NCI-H2081 (cell line): ENCODE results near the gene TRMT61A.
"Not testable (repeated sequence)": the region's sequence is repeated elsewhere in the genome, so short reads cannot be mapped to it uniquely, and the experiment has no call there.

Experiments
- DNase-seq, 2 experiments: peaks; one replicate each; lab custom pipeline; 2025; lab: John Stamatoyannopoulos, UW

The TRMT61A gene

DNA sequence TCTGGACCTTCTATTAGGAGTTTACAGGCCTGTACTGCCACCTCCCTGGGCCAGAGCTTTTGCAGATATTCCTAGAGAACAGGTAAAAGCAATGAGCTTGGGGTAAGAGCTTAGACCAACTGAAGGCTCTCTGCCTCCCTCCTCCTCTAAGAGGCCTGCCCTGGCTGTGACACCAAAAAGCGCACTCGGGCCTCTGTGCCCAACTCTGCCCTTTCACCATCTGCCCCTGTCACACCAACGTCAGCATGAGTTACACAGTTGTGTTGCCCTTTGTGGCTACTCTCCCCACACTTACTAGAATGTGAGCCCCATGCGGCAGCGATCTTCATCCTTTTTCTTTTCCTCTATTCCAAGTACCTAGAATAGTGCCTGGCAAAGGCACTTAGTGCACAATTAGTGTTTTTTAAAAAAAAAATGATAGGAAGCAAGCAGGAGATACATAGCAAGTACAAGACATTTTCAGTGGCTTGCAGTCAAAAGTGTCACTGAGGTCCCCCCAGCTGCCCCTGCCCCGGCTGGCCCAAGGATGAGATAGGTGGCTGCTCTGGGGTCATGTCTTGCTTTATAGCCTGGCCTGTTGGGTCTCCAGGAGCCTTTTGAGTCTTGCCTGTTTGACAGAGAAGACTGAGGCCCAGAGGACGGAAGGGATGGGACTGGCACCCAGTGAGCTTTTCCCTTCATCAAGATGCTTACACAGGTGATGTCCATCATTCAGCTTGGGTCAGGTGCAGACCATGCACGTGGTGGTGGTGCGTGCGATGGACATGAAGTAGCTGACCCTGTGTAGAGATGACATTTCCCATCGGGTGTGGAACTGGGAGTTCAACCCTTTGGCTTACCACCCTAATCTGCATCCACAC lies 18.9 kb upstream of the TRMT61A start:
- DNase-seq, result no peak

DNA sequence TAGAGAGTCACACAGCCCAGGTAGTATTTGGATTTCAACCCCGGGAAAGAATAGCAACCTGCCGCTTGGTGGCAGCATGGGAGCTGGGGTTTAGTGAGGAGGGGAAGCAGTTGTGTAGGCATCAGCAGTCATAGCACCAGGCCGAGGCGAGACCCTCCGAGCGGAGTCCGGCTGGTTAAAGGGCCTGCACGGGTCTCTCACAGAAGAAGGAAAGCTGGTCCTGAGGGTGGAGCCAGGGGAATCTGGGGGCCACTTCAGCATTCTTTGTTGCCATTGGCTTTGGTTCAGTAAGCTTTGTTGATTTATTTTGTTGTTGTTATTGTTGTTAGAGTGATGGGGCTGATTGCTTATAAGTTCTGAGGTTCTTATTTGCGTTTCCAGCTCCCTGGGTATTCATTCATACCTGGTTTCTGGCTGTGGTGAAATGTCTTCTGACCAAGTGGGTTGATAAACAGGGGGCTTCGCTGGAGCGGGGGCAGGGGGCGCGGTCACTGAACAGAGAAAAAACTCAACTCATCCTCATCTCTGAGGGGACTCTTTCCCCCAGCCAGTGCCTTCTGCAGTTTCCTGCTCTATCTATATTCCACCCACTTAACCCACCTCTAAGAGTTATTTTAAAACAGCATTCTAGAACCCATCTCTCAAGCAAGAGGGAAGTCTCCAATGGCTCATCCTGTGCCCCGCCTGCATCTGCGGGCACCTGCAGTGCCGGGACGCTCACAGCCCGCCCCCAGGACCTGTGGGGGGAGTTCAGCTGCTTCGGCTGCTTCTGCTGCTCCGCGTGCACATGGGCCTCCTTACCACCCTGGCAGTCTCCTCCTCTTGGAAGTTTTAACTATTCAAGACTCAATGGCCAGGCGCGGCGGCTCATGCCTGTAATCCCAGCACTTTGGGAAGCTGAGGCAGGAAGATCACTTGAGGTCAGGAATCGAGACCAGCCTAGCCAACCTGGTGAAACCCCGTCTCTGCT lies 18.0 kb upstream of the TRMT61A start:
- no peak for DNase-seq

DNA sequence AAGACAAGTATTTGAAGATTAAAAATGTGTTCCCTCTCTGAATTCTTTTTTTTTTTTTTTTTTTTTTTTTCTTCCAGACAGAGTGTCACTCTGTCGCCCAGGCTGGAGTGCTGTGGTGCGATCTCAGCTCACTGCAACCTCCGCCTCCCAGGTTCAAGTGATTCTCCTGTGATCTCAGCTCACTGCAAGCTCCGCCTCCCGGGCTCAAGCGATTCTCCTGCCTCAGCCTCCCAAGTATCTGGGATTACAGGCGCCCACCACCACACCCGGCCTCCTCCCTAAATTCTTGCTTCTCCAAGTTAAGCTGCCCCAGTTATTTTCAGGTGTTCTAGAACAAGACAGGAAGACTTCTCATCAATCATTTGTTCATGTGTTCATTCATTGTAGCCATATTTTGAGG lies 16.8 kb upstream of the TRMT61A start:
- not testable (repeated sequence) for DNase-seq

DNA sequence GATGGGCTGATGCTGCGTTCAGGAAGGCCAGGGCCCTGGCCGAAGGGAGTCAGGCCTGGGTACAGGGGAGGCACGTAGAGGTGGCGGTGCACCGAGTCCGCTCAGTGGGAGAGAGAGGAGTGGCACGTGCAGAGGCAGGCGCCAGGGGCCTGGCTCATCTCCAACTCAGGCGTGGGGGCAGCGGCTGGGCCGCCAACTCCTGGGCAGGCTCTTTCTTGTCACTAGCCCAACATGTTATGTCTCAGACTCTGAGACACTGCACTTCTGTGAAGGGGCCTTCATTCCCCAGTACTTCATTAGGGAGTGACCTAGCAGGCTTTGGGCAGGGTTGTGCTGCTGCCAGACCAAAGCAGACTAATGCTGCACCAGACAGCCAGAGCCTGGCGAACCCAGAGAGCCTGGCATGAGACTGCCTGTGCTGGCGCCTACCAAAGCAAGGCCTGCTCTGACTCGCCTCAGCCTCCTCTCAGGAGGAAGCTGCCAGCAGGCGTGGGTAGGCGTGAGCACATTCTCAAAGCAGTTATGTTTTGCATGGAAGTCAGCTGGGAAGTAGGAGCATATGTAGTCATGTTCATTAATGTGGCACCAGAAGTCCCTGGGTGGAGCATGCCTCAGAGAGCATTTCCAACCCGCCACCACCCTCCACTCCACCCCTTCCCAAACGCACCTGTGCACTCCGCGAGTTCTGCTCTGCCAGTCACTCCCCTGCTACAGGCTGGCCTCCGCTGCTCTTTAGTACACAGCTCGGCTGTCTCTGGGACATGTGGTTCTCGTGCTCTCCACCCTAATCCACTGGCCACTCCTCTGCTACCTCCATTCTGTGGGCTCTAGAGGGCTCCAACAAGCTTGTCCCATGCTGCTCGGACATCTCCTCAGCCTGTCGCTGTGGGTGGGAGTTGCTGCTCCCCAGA lies 16.0 kb upstream of the TRMT61A start:
- DNase-seq, result peak in 1 of 2 experiments; percentile 57

DNA sequence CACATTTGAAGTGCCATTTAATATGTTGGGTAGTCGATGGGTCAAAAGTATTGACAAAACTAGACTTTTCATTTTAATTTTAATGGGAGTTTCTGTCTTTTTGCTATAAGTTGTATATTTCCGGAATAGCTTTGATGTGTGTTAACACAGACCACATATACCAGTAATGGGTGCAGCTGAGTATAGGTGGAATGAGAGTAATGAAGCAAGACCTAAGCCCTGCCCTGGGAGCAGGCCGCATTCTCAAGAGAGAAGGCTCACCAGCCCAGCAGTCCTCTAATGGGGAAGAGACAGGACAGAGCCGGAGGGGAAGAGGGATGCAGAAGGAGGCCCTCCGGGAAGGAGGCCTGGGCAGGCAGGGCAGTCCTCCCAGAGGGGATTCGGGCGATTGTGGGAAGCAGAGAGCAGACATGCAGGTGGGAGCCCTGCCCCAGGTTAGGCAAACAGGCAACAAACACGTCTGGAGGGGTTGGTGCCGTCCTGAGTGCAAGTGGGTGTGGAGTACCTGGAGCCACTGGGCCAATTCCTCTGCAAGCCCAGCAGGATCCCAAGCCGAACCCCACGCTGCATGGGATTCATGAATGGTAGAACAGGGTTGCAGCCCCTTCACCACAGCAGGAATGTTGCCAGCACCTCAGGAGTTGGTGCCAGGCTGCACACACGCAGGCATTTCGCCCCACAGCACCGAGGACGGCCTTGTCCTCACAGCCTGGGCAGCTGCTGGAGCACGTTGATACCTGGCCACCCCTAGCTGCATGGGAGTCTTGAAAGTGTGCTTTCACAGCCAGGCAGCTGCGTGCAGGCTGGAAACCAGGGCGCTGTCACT lies 14.2 kb upstream of the TRMT61A start:
- DNase-seq, result no peak

DNA sequence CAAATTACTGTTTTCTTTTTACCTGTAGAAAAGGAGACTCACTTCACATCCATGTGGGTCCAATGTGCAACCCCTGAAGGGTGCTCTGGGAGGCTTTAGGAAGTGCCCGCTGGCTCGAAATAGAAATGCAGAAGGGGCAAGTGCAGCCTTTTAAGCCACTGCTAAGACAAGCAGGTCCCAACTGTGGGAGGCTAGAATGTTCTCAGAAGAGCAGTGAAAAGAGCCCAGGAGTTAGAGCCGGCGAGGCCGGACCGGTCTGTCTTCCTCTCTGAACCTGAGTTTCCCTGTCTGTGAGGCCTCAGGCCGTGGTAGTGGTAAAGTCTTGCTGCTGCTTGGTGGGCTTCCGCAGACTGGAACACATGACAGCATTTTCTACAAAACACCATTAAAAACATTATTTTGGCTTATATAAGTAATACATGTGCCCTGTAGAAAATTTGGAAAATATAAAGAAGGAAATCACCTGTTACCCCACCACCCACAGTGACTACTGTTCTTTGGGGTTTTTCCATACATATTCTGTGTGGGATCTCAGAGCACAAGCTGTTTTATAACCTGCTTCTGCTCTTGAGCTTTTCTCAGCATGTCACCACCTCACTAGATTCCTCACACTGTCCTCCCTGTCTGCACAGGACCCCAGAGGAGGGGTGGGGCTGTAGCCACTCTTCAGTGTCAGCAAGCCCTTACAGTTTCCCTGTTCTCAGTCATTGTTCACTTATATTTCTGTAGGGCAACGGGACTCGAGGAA lies 12.4 kb upstream of the TRMT61A start:
- no peak for DNase-seq

DNA sequence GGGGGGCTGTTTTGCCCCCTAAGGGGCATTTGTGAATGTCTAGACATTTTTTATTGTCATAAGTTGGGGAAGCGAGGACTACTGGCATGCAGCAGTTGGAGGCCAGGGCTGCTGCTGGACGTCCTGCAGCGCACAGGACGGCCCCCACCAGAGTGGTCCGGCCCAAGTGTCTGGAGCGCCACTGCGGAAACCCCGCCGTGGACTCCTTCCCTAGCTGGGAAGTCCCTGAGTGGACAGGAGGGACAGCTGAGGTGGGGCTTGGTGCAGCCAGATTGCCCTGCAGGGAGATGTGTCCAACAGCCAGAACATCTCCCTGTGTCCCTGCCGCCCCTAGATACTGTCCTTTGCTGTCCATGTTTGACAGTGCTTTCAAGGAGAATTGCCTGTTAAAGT lies 11.8 kb upstream of the TRMT61A start:
- DNase-seq, result no peak

DNA sequence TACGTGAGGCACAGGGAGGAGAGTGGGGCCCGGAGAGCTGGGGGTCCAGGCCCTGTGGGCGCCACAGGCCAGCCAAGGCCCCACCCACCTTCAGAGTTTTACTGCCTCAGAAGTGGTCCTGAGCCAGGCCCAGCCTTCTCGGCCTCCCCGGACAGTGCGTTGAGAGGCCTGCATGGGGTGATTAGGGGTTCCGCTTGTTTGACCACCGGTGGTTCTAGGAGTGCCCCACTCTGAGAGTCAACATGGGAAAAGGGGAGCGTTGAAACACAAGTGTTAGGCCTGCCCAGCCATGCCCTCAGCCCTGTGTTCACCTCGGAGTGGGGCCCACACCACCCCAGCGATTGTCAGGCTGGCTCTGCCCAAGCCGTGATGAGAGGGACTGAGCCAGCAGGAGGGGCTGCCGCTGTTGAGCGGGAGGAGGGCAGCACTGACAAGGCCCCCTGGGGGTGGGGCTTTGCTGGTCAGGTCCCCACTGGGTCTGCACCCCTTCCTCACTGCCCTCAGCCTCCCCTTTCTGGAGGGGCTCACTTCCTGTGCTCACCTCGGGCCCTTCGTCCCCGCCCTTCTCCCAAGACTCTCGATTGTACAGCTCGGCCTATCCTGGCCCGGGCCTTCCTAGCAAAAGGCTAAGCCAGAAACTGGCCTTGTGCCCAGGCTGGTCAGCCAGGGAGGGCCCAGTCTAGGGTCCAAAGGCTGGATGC lies 11.1 kb upstream of the TRMT61A start:
- no peak for DNase-seq

DNA sequence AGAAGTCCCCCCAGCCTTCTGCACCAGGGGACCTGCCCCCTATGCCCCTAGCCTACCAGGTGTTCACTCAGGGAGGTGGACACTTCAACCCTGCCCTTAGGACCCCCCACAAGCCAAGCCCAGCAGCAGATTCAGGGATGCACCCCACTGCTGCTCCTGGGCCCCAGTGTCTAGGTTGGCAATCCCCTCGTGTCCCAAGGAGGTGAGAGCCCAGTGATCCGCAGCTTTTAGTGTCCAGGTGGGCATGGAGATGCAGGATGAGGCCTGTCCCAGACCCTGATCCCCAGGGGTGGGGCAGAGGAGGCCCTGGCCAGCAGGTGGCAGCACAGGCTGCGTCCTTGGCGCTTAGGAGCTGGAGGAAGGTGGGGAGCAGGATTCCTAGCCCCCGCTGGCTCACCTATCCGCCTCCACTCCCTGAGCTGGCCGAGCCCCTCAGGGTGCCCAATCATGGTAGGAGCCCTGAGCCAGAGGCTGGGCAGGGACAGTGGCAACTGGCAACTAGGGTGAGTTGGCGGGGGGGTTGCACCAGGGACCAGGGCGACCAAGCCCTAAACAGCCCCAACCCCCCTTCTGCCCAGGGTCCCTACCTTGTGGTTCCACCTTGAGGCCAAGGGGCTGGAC lies 10.5 kb upstream of the TRMT61A start:
- DNase-seq, result peak; percentile 52 to 58

DNA sequence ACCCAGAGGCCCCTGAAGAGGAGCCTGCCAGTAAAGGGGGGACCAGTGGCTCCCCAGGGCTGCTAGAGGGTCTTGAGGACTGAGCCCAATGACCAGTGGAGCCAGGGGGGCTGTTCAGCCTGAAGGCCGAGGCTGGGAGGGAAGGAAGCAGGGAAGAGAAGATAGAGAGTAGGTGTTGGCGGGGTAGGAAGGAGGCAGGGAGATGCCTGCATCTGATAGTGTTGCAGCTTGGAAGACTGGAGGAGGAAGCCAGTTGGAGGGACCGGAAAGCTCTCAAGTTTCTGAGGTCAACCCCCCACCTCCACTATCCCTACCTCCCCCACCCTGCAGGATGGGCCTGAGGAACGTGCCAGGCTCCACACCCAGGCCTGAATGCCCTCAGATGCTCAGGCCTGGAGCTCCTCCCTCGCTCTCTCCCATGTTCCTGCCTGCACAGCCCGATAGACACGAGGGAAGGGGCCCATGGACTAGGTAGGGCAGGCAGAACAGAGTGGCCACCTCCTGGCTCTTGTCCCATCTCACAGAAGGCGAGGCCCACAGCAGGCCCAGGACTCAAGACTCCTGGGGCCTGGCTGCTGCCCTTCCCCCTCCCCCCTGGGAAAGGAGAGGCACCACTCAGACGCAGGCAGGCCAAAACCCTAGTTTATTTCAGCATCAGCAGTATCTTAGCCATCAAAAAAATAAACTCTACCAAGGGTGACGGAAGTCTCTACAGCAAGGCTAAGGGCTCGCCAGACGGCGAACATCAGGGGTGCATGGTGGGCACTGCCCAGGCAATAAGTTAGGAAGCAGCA lies 9.8 kb upstream of the TRMT61A start:
- DNase-seq, result no peak

DNA sequence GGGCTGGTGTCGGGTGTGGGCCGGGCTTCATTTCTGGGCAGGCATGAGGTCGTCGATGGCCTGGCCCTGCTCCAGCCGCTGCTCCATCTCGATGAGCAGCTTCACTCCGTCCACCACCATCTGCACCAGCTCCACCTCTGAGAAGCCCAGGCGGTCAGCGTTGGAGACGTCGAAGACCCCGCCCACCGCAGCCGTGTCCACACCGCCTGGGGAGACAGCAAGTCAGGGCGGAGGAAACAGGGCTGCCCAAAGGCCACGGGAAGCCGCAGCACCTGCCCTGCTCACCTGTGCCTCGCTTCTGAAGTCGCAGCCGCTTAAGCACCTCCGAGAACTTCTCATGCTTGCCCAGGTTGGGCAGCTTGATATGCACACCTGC lies 9.2 kb upstream of the TRMT61A start:
- no peak for DNase-seq

DNA sequence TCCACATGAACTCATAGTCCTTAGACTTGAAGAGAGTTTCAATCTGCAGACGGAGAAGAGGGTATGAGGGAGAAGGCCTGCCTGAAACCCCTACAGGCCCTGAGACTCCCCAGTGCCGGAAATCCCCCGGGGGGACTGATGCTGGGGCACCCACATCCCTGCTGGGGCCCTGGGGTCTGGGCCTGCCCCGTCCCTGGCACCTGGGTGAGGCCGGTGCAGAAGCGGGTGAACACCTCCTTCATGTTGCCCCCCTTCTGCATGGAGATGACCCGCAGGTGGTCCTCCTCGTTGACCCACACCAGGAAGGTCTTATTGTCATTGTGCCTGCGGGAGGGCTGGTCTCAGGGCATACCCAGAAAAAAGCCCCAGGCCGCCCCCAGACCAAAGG lies 8.7 kb upstream of the TRMT61A start:
- no peak for DNase-seq

DNA sequence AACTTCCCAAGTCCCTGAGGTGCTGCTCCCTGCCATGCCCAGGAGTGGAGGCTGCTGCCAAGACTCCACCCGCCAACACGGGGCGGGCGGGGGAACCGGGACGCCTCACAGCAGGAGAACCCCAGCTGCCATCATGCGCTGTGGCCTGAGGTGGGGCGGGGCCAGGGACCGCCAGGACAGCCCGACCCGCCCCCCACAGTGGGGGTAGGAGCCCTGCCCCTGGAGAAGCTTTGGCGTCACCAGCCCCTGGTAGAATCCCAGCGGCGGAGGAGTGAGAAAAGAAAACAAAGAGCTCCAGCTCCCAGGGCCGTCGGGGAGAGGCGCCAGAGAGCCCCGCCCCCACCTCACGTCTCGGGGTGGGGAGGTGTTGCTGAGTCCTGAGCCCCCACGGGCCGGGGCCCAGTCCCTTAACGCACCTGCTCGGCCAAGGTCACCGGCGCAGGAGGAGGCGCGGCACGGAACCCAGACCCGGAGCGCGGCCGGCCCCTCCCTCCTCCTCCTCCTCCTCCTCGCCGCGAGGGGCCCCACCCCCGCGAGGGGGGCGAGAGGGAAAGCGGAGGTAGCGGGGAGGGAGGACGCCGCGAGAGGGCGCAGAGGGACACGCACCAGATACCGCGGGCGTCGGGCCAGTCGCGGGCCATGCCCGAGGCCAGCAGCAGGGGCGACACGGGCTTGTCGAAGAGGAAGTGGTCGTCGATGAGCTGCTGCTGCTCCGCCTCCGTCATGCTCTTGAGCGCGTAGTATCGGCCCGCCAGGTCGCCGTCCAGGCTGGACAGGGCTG lies 8.1 kb upstream of the TRMT61A start:
- peak; percentile 86 to 91 for DNase-seq

DNA sequence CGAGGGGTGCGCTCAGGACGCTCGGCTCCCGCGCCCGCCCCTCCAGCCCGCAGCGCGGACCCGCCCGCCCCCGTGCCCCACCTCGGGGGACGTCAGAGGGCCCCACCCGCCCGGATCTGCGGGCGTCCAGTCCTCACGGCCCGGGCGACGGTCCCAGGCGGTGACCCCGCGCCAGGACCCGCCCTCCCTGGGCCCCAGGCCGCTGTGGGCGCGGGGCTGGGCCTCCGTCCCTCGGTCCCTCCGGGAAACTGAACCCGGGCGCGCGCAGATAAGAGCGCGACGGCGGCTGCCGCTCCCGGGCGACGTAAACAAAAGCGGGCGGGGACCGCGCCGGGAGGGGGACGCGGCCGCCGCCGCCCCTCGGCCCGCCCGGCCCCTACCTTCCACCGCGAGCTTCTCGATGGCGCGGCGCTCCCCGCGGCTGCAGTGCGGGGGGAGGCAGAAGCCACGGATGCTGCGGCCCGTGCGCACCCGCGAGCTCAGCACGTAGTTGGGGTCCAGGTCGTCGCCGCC lies 7.5 kb upstream of the TRMT61A start:
- peak in 1 of 2 experiments; percentile 44 for DNase-seq

DNA sequence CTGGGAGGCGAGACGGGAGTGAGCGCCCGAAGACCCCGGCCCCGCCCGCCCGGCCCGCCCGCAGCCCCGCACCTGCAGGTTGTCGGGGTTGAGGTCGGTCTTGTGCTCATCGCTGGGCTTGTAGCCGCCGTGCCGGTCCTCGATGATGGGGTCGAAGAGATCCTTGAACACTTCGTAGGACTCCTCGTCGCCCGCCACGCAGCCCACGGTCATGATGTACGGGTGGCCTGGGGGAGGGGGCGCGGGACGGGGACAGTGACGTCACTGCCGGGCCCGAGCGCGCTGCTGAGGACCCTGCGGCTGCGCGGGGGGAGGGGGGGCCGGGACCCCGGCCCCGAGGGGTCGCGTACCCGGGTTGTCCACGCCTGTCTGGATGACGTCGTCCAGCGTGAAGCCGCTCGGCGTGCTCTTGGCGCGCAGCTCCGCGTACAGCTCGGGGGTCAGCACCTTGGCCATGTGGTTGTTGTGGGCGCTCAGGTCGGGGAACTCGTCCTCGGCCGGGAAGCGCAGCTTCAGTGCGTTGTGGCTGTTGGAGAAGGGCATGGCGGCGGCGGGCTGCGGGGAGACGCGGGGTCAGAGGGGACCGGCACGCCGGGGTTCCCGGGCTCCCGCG lies 6.9 kb upstream of the TRMT61A start:
- peak; percentile 31 to 45 for DNase-seq

DNA sequence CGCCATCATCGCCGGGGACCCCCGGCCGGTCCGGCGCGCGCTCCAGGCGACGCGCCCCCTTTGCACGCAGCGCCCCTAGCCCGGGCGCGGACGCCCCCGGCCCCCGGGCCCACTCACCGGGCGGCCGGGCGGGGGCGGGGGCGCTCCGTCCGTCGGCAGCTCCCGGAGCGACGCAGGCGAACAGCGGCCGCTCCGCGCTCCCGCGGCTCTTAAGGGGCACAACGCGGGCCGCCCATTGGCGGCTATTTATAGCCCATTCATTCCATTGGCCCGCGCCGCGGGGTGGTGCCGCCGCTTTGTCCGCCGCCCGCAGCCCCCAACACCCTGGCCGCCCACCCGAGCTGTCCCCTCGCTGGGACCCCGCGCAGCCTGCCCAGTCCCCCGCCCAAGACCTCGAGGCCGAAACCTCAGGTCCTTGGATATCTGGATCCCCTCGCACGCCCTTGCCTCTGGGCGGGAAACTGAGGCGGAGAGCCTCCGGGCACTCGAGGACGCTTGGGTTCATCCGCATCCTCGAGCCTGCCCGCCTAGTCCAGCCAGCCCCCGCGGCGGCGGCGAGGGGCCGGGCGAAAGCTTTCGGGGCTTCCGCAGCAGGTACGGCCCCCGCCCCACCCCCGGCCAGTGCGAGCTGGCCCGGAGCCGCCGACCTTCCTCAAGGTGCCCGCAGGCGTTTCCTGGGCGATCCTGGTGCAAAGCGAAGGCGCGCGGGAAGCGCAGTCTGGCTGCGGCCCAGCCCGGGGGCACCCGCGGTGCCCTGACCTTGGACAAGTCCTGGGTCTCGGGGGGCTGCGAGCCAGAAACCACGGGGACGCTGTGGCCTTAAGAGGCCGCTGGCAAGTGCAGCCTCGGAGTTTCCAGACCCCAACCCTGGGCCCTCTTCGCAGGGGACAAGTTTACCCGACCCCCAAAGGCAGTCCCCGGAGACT lies 6.1 kb upstream of the TRMT61A start, which contains the start of gene CKB:
TSS of gene CKB (minus strand) at position 182 of the 926 bp plus-strand sequence. CDS start 337 bp downstream, outside the sequence.
- DNase-seq, result peak; percentile 86 to 90
